ENCODE measurements around the gene C1RL.

DNA sequence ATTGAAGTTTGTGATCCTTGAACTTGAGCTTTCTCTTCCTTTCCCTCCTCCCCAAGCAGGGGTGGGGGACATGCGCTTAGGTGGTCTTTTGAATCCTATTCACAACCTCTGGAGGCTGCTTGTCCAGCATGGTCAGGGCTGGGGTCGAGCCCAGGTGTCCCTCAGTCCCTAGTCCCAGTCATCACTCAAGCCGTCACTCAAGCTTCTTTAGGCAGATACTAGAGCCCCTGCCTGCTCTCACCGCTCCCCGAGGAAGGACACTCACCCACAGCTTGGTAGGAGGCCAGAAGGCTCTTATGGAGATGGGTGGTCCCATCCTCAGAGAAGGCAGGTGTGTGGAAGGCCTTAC, 532 bp upstream of the C1RL start:
- no peak for TF ChIP-seq FOXK1 (CRISPR knock-in tag; IDR thresholded peaks at IDR 0.05)
- no peak for TF ChIP-seq ETV6 (CRISPR knock-in tag; IDR thresholded peaks at IDR 0.05)
- TF ChIP-seq, protein P1, sequence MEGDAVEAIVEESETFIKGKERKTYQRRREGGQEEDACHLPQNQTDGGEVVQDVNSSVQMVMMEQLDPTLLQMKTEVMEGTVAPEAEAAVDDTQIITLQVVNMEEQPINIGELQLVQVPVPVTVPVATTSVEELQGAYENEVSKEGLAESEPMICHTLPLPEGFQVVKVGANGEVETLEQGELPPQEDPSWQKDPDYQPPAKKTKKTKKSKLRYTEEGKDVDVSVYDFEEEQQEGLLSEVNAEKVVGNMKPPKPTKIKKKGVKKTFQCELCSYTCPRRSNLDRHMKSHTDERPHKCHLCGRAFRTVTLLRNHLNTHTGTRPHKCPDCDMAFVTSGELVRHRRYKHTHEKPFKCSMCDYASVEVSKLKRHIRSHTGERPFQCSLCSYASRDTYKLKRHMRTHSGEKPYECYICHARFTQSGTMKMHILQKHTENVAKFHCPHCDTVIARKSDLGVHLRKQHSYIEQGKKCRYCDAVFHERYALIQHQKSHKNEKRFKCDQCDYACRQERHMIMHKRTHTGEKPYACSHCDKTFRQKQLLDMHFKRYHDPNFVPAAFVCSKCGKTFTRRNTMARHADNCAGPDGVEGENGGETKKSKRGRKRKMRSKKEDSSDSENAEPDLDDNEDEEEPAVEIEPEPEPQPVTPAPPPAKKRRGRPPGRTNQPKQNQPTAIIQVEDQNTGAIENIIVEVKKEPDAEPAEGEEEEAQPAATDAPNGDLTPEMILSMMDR (IDR thresholded peaks at IDR 0.05) = no peak
- TF ChIP-seq ELF4 (CRISPR knock-in tag; IDR thresholded peaks at IDR 0.05; ENCODE audit: low read depth) = no peak
- no peak for TF ChIP-seq AR (CRISPR knock-in tag; IDR thresholded peaks at IDR 0.05)
- no peak for TF ChIP-seq FOXJ3 (CRISPR knock-in tag; IDR thresholded peaks at IDR 0.05; ENCODE audit: borderline replicate concordance)
- TF ChIP-seq, protein P2, sequence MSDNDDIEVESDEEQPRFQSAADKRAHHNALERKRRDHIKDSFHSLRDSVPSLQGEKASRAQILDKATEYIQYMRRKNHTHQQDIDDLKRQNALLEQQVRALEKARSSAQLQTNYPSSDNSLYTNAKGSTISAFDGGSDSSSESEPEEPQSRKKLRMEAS (CRISPR knock-in tag; IDR thresholded peaks at IDR 0.05) = no peak
- TF ChIP-seq, protein P3, sequence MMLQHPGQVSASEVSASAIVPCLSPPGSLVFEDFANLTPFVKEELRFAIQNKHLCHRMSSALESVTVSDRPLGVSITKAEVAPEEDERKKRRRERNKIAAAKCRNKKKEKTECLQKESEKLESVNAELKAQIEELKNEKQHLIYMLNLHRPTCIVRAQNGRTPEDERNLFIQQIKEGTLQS (CRISPR knock-in tag; conservative IDR thresholded peaks at IDR 0.05) = no peak
- no peak for TF ChIP-seq FOXP4 (CRISPR knock-in tag; IDR thresholded peaks at IDR 0.05)
- TF ChIP-seq, protein P4, sequence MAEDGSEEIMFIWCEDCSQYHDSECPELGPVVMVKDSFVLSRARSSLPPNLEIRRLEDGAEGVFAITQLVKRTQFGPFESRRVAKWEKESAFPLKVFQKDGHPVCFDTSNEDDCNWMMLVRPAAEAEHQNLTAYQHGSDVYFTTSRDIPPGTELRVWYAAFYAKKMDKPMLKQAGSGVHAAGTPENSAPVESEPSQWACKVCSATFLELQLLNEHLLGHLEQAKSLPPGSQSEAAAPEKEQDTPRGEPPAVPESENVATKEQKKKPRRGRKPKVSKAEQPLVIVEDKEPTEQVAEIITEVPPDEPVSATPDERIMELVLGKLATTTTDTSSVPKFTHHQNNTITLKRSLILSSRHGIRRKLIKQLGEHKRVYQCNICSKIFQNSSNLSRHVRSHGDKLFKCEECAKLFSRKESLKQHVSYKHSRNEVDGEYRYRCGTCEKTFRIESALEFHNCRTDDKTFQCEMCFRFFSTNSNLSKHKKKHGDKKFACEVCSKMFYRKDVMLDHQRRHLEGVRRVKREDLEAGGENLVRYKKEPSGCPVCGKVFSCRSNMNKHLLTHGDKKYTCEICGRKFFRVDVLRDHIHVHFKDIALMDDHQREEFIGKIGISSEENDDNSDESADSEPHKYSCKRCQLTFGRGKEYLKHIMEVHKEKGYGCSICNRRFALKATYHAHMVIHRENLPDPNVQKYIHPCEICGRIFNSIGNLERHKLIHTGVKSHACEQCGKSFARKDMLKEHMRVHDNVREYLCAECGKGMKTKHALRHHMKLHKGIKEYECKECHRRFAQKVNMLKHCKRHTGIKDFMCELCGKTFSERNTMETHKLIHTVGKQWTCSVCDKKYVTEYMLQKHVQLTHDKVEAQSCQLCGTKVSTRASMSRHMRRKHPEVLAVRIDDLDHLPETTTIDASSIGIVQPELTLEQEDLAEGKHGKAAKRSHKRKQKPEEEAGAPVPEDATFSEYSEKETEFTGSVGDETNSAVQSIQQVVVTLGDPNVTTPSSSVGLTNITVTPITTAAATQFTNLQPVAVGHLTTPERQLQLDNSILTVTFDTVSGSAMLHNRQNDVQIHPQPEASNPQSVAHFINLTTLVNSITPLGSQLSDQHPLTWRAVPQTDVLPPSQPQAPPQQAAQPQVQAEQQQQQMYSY (CRISPR knock-in tag; IDR thresholded peaks at IDR 0.05) = no peak
- TF ChIP-seq CREB1 (CRISPR knock-in tag; IDR thresholded peaks at IDR 0.05) = no peak
- no peak for TF ChIP-seq ZNF138 (CRISPR knock-in tag; conservative IDR thresholded peaks at IDR 0.05)
- TF ChIP-seq GTF2I (CRISPR knock-in tag; conservative IDR thresholded peaks at IDR 0.05) = no peak
- TF ChIP-seq FOXP1 (CRISPR knock-in tag; IDR thresholded peaks at IDR 0.05; ENCODE audit: borderline replicate concordance) = no peak

Measured in WTC11 (cell line).